Trophoblast cell (in vitro differentiated cells and primary cell): ENCODE measurements around the gene PTPRJ.

Experiments
- DNase-seq, 2 donors: peaks; one replicate each; pipeline ENCODE4 v3.0.0-alpha.2; 2016
- H2AFZ ChIP-seq: 2 replicates; pipeline ENCODE4 v1.6.1; 2013; ENCODE audit warnings: low read length, moderate library complexity, mild to moderate bottlenecking; ENCODE audit not compliant: insufficient read depth, poor library complexity
- H2AK5ac ChIP-seq: 2 replicates; pipeline ENCODE4 v1.6.1; 2013; ENCODE audit warnings: mild to moderate bottlenecking, low read length
- H2BK120ac ChIP-seq: 2 replicates; pipeline ENCODE4 v1.6.1; 2013; ENCODE audit warnings: low read length, mild to moderate bottlenecking, moderate library complexity; ENCODE audit not compliant: insufficient read depth, poor library complexity
- H2BK12ac ChIP-seq: 2 replicates; pipeline ENCODE4 v1.6.1; 2013; ENCODE audit warnings: mild to moderate bottlenecking, low read length, moderate library complexity
- H2BK5ac ChIP-seq: 2 replicates; pipeline ENCODE4 v1.6.1; 2013; ENCODE audit warnings: low read length, low read depth, moderate library complexity, mild to moderate bottlenecking; ENCODE audit not compliant: poor library complexity
- H3K14ac ChIP-seq: 2 replicates; pipeline ENCODE4 v1.6.1; 2013; ENCODE audit warnings: mild to moderate bottlenecking, low read length
- H3K18ac ChIP-seq: 2 replicates; pipeline ENCODE4 v1.6.1; 2013; ENCODE audit warnings: mild to moderate bottlenecking, low read length
- H3K23ac ChIP-seq: 2 replicates; pipeline ENCODE4 v1.6.1; 2013; ENCODE audit warnings: low read length
- H3K27ac ChIP-seq: 2 replicates; pipeline ENCODE4 v1.5.1; 2013; ENCODE audit warnings: low read depth, mild to moderate bottlenecking, inconsistent platforms, low read length, moderate library complexity
- H3K27me3 ChIP-seq: 2 replicates; pipeline ENCODE4 v1.6.1; 2013; ENCODE audit warnings: inconsistent platforms, mild to moderate bottlenecking, low read length, moderate library complexity; ENCODE audit not compliant: insufficient read depth
- H3K36me3 ChIP-seq, 2 experiments: 1 replicate in 1 of 2; 2 replicates in 1 of 2; pipeline ENCODE4 v1.6.1; 2013; ENCODE audit warnings: low read length in 2 of 2, mild to moderate bottlenecking in 2 of 2, moderate library complexity in 1 of 2; ENCODE audit not compliant: insufficient read depth in 2 of 2, control insufficient read depth in 1 of 2
- H3K4ac ChIP-seq: 2 replicates; pipeline ENCODE4 v1.6.1; 2013; ENCODE audit warnings: low read depth, mild to moderate bottlenecking, low read length, moderate library complexity
- H3K4me1 ChIP-seq, 2 experiments: 1 replicate in 1 of 2; 2 replicates in 1 of 2; pipeline ENCODE4 v1.6.1; 2013; ENCODE audit warnings: low read length in 2 of 2, mild to moderate bottlenecking in 2 of 2, moderate library complexity in 1 of 2; ENCODE audit not compliant: insufficient read depth in 2 of 2, control insufficient read depth in 1 of 2
- H3K4me2 ChIP-seq: 2 replicates; pipeline ENCODE4 v1.6.1; 2013; ENCODE audit warnings: inconsistent platforms, mild to moderate bottlenecking, low read length, moderate library complexity
- H3K4me3 ChIP-seq: 2 replicates; pipeline ENCODE4 v1.5.1; 2013; ENCODE audit warnings: mild to moderate bottlenecking, low read depth, low read length, inconsistent platforms
- H3K79me1 ChIP-seq: one replicate; pipeline ENCODE4 v1.6.1; 2013; ENCODE audit warnings: low read length
- H3K79me2 ChIP-seq: 2 replicates; pipeline ENCODE4 v1.6.1; 2013; ENCODE audit warnings: low read length, mild to moderate bottlenecking; ENCODE audit not compliant: control insufficient read depth, insufficient read depth, poor library complexity
- H3K9ac ChIP-seq: 2 replicates; pipeline ENCODE4 v1.6.1; 2013; ENCODE audit warnings: mild to moderate bottlenecking, low read length
- H3K9me3 ChIP-seq: 2 replicates; pipeline ENCODE4 v1.6.1; 2013; ENCODE audit warnings: low read depth, mild to moderate bottlenecking, control low read depth, inconsistent platforms, low read length; ENCODE audit not compliant: insufficient read depth
- H4K12ac ChIP-seq: 2 replicates; pipeline ENCODE4 v1.6.1; 2013; ENCODE audit warnings: low read depth, mild to moderate bottlenecking, low read length, moderate library complexity
- H4K8ac ChIP-seq: 2 replicates; pipeline ENCODE4 v1.6.1; 2013; ENCODE audit warnings: low read depth, mild to moderate bottlenecking, low read length, moderate library complexity
- H4K91ac ChIP-seq: one replicate; pipeline ENCODE4 v1.6.1; 2013; ENCODE audit warnings: low read depth, mild to moderate bottlenecking, low read length, moderate library complexity
- WGBS: extraction: QIAGEN DNeasy Blood & Tissue Kit; methylation state at CpG from one replicate; pipeline ENCODE4 v1.1.7; 2013; ENCODE audit warnings: missing lambda C conversion rate; ENCODE audit not compliant: insufficient read length, insufficient coverage; ENCODE audit errors: extremely low coverage; 5-methylcytosine and 5-hydroxymethylcytosine counted together

Gene PTPRJ

GRCh38 chr11:48124880-48125279 lies 144.5 kb downstream of the PTPRJ start:
- Histone ChIP-seq H2AFZ (no peak overlapping the region), H3K18ac (no peak overlapping the region), H4K8ac (no peak overlapping the region), H2AK5ac (no peak overlapping the region), H3K9ac (no peak overlapping the region), H3K23ac (no peak overlapping the region), H3K36me3 (peaks cover 3 to 8% of the 10 kb centered on the region in 2 experiments), H2BK12ac (no peak overlapping the region), H3K27ac (no peak overlapping the region), H3K9me3 (no peaks in the 10 kb centered on the region), H3K79me2 (no peaks in the 10 kb centered on the region), H3K4me1 (no peaks in the 10 kb centered on the region), H3K4ac (no peak overlapping the region), H2BK120ac (no peak overlapping the region), H2BK5ac (no peak overlapping the region), H4K91ac (no peak overlapping the region), H3K4me2 (no peak overlapping the region), H3K79me1 (no peaks in the 10 kb centered on the region), H3K14ac (no peak overlapping the region), H4K12ac (no peak overlapping the region), H3K4me3 (no peak overlapping the region), H3K27me3 (no peaks in the 10 kb centered on the region)
- DNase-seq: no peak
- WGBS: no CpG with 5 or more reads among the region's 11 CpGs

GRCh38 chr11:48125866-48126265 lies 145.5 kb downstream of the PTPRJ start:
- no peak overlapping the region for H3K4ac ChIP-seq
- no peak overlapping the region for H2BK12ac ChIP-seq
- H2BK120ac ChIP-seq: no peak overlapping the region
- H3K14ac ChIP-seq: no peak overlapping the region
- H3K27me3 ChIP-seq: no peaks in the 10 kb centered on the region
- H2BK5ac ChIP-seq: no peak overlapping the region
- H2AFZ ChIP-seq: no peak overlapping the region
- H3K23ac ChIP-seq: no peak overlapping the region
- no peak overlapping the region for H3K18ac ChIP-seq
- no peak overlapping the region for H4K12ac ChIP-seq
- no peak overlapping the region for H3K4me2 ChIP-seq
- H4K8ac ChIP-seq: no peak overlapping the region
- no peaks in the 10 kb centered on the region for H3K79me1 ChIP-seq
- H3K36me3 ChIP-seq: peaks cover 3 to 8% of the 10 kb centered on the region in 2 experiments
- H3K79me2 ChIP-seq: no peaks in the 10 kb centered on the region
- no peak overlapping the region for H2AK5ac ChIP-seq
- no peaks in the 10 kb centered on the region for H3K9me3 ChIP-seq
- no CpG with 5 or more reads among the region's 6 CpGs for WGBS
- no peak overlapping the region for H3K27ac ChIP-seq
- DNase-seq: no peak
- H4K91ac ChIP-seq: no peak overlapping the region
- no peak overlapping the region for H3K4me3 ChIP-seq
- no peak overlapping the region for H3K9ac ChIP-seq
- no peaks in the 10 kb centered on the region for H3K4me1 ChIP-seq

- Histone ChIP-seq H3K79me2 (no peaks in the 10 kb centered on the region), H3K4ac (no peak overlapping the region), H3K4me3 (no peak overlapping the region), H3K18ac (no peak overlapping the region), H4K12ac (no peak overlapping the region), H3K14ac (no peak overlapping the region), H3K9me3 (no peaks in the 10 kb centered on the region), H3K27me3 (no peaks in the 10 kb centered on the region), H4K91ac (no peak overlapping the region), H2BK120ac (no peak overlapping the region), H3K79me1 (no peaks in the 10 kb centered on the region), H3K36me3 (peaks cover 3 to 8% of the 10 kb centered on the region in 2 experiments), H3K9ac (no peak overlapping the region), H2BK12ac (no peak overlapping the region), H3K23ac (no peak overlapping the region), H2AK5ac (no peak overlapping the region), H2AFZ (no peak overlapping the region), H3K27ac (no peak overlapping the region), H4K8ac (no peak overlapping the region), H3K4me1 (no peaks in the 10 kb centered on the region), H2BK5ac (no peak overlapping the region), H3K4me2 (no peak overlapping the region)
- WGBS: no CpG with 5 or more reads among the region's 22 CpGs
- DNase-seq: no peak
Measured at GRCh38 chr11:48127521-48128183, 147.3 kb downstream of the PTPRJ start.

GRCh38 chr11:48129697-48130395 lies 149.5 kb downstream of the PTPRJ start:
- no peak overlapping the region for H3K9ac ChIP-seq
- no peak overlapping the region for H3K27ac ChIP-seq
- H4K8ac ChIP-seq: no peak overlapping the region
- H3K9me3 ChIP-seq: no peaks in the 10 kb centered on the region
- no peak overlapping the region for H4K12ac ChIP-seq
- no peak overlapping the region for H3K4ac ChIP-seq
- no peak overlapping the region for H2AFZ ChIP-seq
- no peaks in the 10 kb centered on the region for H3K4me1 ChIP-seq
- H2AK5ac ChIP-seq: no peak overlapping the region
- H3K23ac ChIP-seq: no peak overlapping the region
- no CpG with 5 or more reads among the region's 6 CpGs for WGBS
- no peak for DNase-seq
- H3K4me3 ChIP-seq: no peak overlapping the region
- no peaks in the 10 kb centered on the region for H3K27me3 ChIP-seq
- no peak overlapping the region for H4K91ac ChIP-seq
- no peaks in the 10 kb centered on the region for H3K79me2 ChIP-seq
- no peak overlapping the region for H3K18ac ChIP-seq
- H2BK120ac ChIP-seq: no peak overlapping the region
- H3K79me1 ChIP-seq: no peaks in the 10 kb centered on the region
- no peak overlapping the region for H3K4me2 ChIP-seq
- H2BK5ac ChIP-seq: no peak overlapping the region
- no peak overlapping the region for H3K14ac ChIP-seq
- no peak overlapping the region for H2BK12ac ChIP-seq
- H3K36me3 ChIP-seq: peaks cover 3 to 8% of the 10 kb centered on the region in 2 experiments
